Medulla oblongata (tissue), 1 donor: ENCODE results near the gene GALNT17.

Experiments
- DNase-seq: peaks from one replicate; pipeline ENCODE4 v3.0.0-alpha.2; 2015; ENCODE audit errors: extremely low spot score

GALNT17 gene

GRCh38 chr7:71389976-71390375 lies 258.0 kb downstream of the GALNT17 start:
- DNase-seq = no peak

- DNase-seq = no peak
Measured at GRCh38 chr7:71393661-71394060, 261.7 kb downstream of the GALNT17 start.

GRCh38 chr7:71402684-71403083 lies 270.7 kb downstream of the GALNT17 start:
- DNase-seq = no peak

- DNase-seq = no peak
Measured at GRCh38 chr7:71403202-71403946, 271.4 kb downstream of the GALNT17 start.

GRCh38 chr7:71404726-71405345 lies 272.9 kb downstream of the GALNT17 start:
- DNase-seq = no peak

- DNase-seq = no peak
Measured at GRCh38 chr7:71408271-71408670, 276.3 kb downstream of the GALNT17 start.

GRCh38 chr7:71409550-71410157 lies 277.7 kb downstream of the GALNT17 start:
- no peak for DNase-seq

- no peak for DNase-seq
Measured at GRCh38 chr7:71411475-71411874, 279.5 kb downstream of the GALNT17 start.

GRCh38 chr7:71414490-71414889 lies 282.5 kb downstream of the GALNT17 start:
- no peak for DNase-seq

- no peak for DNase-seq
Measured at GRCh38 chr7:71419546-71420337, 287.8 kb downstream of the GALNT17 start.

GRCh38 chr7:71422104-71422503 lies 290.2 kb downstream of the GALNT17 start:
- DNase-seq = no peak

GRCh38 chr7:71424166-71425035 lies 292.5 kb downstream of the GALNT17 start:
- no peak for DNase-seq

- no peak for DNase-seq
Measured at GRCh38 chr7:71429083-71429482, 297.1 kb downstream of the GALNT17 start.

- no peak for DNase-seq
Measured at GRCh38 chr7:71430246-71430645, 298.3 kb downstream of the GALNT17 start.

- DNase-seq = no peak
Measured at GRCh38 chr7:71439321-71439720, 307.4 kb downstream of the GALNT17 start.

- no peak for DNase-seq
Measured at GRCh38 chr7:71442492-71443190, 310.7 kb downstream of the GALNT17 start.

- DNase-seq = no peak
Measured at GRCh38 chr7:71443191-71443530, 311.2 kb downstream of the GALNT17 start.

GRCh38 chr7:71444130-71444529 lies 312.2 kb downstream of the GALNT17 start:
- no peak for DNase-seq

GRCh38 chr7:71453630-71454029 lies 321.7 kb downstream of the GALNT17 start:
- DNase-seq = no peak

- no peak for DNase-seq
Measured at GRCh38 chr7:71454981-71455380, 323.0 kb downstream of the GALNT17 start.

GRCh38 chr7:71457021-71457420 lies 325.1 kb downstream of the GALNT17 start:
- DNase-seq = no peak
